ENCODE measurements around the gene AGPAT2. TPM values are rescaled to one million over a fixed set of nuclear protein-coding genes. Genes with fewer than 3 reads are reported as not detected.
A peak's percentile ranks its signal among the peaks of the same experiment; 100 is the strongest.
"Not testable (repeated sequence)": the region's sequence is repeated elsewhere in the genome, so short reads cannot be mapped to it uniquely, and the experiment has no call there.

The AGPAT2 gene
- total RNA-seq, 1 donor from 2014 or later = 19.0 TPM

GRCh38 chr9:136644343-136644592, 43.0 kb downstream of the AGPAT2 start:
- Mint-ChIP-seq H3K27ac (ENCODE audit: unreplicated experiment) (no peak overlapping the region), H3K9me3 (no peaks in the 10 kb centered on the region), H3K4me3 (no peak overlapping the region), H3K27me3 (ENCODE audit: low read depth) (no peaks in the 10 kb centered on the region), H3K36me3 (ENCODE audit: low read depth) (no peaks in the 10 kb centered on the region), H3K4me1 (peaks cover 25% of the 10 kb centered on the region)
- DNase-seq (ENCODE audit: low read depth, low spot score) = no peak
- TF ChIP-seq CTCF (conservative IDR thresholded peaks at IDR 0.05) = no peak

DNA sequence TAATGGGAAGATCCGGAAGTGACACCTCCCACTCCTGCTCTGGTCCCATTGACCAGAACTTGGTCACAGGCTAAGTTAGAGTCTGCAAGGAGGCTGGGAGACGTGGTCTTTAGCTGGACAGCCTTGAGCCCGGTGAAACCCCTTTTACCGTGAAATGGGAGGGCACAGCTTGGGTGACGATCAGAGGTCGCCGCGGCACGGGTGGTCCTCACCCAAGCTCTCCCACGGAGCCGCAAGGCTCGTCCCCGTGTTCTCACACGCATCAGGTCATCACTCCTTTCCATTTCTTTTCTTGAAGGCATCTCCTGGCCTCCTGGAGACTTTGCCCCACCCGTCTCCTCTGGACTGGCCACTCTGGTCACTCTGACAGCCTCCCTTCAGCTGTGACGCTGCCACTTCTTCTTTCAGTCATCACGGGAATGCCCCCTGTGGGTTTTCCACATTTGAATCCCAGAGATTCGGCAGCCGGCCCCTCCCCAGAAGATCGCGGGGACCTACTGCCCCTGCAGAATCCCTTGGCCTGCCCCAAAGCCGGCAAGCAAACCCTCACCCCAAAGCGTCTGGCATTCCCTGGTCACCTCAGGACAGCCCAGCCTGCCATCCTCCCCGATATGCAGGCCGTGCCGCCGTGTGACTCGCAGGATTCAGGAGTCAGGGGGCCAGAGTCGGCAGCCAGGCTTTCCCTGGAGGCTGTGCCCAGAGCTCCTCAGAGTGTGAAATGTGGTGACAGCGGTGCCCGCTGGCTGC, 43.5 kb downstream of the AGPAT2 start:
- no peak for DNase-seq (ENCODE audit: low read depth, low spot score)
- Mint-ChIP-seq H3K4me1 (peaks cover 23% of the 10 kb centered on the region), H3K9me3 (no peaks in the 10 kb centered on the region), H3K4me3 (no peak overlapping the region), H3K27ac (ENCODE audit: unreplicated experiment) (peak overlapping the region; percentile 12), H3K27me3 (ENCODE audit: low read depth) (no peaks in the 10 kb centered on the region), H3K36me3 (ENCODE audit: low read depth) (no peaks in the 10 kb centered on the region)
- TF ChIP-seq CTCF (conservative IDR thresholded peaks at IDR 0.05) = no peak

GRCh38 chr9:136642439-136642921, 44.8 kb downstream of the AGPAT2 start:
- Mint-ChIP-seq H3K27me3 (ENCODE audit: low read depth) (no peaks in the 10 kb centered on the region), H3K27ac (ENCODE audit: unreplicated experiment) (no peak overlapping the region), H3K36me3 (ENCODE audit: low read depth) (no peaks in the 10 kb centered on the region), H3K4me3 (no peak overlapping the region), H3K4me1 (peaks cover 20% of the 10 kb centered on the region), H3K9me3 (no peaks in the 10 kb centered on the region)
- no peak for DNase-seq (ENCODE audit: low read depth, low spot score)
- no peak for TF ChIP-seq CTCF (conservative IDR thresholded peaks at IDR 0.05)

DNA sequence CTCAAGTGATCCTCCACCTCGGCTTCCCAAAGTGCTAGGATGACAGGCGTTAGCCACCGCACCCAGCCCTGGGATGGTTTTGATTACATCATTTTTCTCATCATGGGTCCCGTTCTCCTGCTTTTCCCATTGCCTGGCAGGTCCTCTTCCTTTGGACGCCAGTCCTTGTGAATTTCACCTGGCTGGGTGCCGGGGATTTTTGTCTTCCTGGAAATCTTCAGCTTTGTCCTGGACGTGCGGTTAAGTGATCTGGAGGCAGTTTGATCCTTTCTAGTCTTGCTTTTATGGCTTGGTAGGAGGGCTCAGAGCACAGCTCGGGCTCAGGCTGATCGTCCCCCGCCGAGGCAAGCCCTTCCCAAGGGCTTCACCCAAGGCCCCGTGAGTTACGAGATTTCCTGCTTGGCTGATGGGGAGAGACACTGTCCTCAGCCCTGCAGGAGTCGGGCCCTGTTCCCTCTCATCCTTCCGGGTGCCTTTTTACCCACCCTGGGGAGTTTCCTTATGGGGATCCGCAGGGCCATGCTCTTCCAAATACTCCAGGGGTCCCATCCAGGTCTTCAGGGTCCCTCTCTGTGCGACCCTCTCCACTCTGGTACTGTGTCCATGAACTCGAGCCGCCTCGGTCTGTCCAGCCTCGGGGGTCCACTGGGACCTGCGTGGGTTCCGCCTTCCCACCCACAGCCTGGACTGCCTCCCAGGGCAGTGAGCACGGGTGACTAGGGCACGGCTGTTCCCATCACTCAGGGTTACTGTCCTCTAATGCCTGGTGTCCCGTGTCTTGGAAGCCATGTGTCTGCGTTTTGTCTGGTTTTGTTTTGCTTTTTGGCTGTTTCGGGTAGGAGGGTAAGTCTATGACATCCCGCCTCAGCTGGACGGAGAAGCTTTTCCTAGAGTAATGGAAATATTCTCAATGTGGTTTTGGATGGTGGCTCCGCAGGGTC, 46.8 kb downstream of the AGPAT2 start:
- no peak for TF ChIP-seq CTCF (conservative IDR thresholded peaks at IDR 0.05)
- no peaks in the 10 kb centered on the region for H3K9me3 Mint-ChIP-seq
- no peaks in the 10 kb centered on the region for H3K27me3 Mint-ChIP-seq (ENCODE audit: low read depth)
- no peak overlapping the region for H3K27ac Mint-ChIP-seq (ENCODE audit: unreplicated experiment)
- no peaks in the 10 kb centered on the region for H3K36me3 Mint-ChIP-seq (ENCODE audit: low read depth)
- DNase-seq (ENCODE audit: low read depth, low spot score) = no peak
- H3K4me3 Mint-ChIP-seq = no peak overlapping the region
- peaks cover 20% of the 10 kb centered on the region for H3K4me1 Mint-ChIP-seq

GRCh38 chr9:136634904-136635303, 52.4 kb downstream of the AGPAT2 start:
- no peak for DNase-seq (ENCODE audit: low read depth, low spot score)
- no peak for TF ChIP-seq CTCF (conservative IDR thresholded peaks at IDR 0.05)
- H3K4me3 Mint-ChIP-seq = no peak overlapping the region
- no peaks in the 10 kb centered on the region for H3K27me3 Mint-ChIP-seq (ENCODE audit: low read depth)
- H3K36me3 Mint-ChIP-seq (ENCODE audit: low read depth) = no peaks in the 10 kb centered on the region
- H3K27ac Mint-ChIP-seq (ENCODE audit: unreplicated experiment) = no peak overlapping the region
- H3K9me3 Mint-ChIP-seq = no peaks in the 10 kb centered on the region
- no peaks in the 10 kb centered on the region for H3K4me1 Mint-ChIP-seq

DNA sequence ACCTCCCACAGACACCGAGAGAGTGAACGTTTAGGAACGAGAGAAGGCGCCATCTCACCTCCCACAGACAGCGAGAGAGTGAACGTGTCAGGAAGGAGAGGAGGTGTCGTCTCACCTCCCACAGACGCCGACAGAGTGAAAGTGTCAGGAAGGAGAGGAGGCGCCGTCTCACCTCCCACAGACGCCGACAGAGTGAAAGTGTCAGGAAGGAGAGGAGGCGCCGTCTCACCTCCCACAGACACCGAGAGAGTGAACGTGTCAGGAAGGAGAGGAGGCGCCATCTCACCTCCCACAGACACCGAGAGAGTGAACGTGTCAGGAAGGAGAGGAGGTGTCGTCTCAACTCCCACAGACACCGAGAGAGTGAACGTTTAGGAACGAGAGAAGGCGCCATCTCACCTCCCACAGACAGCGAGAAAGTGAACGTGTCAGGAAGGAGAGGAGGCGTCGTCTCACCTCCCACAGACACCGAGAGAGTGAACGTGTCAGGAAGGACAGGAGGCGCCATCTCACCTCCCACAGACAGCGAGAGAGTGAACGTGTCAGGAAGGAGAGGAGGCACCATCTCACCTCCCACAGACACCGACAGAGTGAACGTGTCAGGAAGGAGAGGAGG, 54.7 kb downstream of the AGPAT2 start:
- not testable (repeated sequence) for H3K9me3 Mint-ChIP-seq; H3K4me3 Mint-ChIP-seq; H3K27me3 Mint-ChIP-seq (ENCODE audit: low read depth); H3K4me1 Mint-ChIP-seq; H3K36me3 Mint-ChIP-seq (ENCODE audit: low read depth); DNase-seq (ENCODE audit: low read depth, low spot score); H3K27ac Mint-ChIP-seq (ENCODE audit: unreplicated experiment)

DNA sequence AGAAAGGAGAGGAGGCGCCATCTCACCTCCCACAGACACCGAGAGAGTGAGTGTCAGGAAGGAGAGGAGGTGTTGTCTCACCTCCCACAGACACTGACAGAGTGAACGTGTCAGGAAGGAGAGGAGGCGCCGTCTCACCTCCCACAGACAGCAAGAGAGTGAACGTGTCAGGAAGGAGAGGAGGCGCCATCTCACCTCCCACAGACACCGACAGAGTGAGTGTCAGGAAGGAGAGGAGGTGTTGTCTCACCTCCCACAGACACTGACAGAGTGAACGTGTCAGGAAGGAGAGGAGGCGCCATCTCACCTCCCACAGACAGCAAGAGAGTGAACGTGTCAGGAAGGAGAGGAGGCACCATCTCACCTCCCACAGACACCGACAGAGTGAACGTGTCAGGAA, 55.2 kb downstream of the AGPAT2 start:
- DNase-seq (ENCODE audit: low read depth, low spot score); H3K4me1 Mint-ChIP-seq; H3K4me3 Mint-ChIP-seq; H3K27ac Mint-ChIP-seq (ENCODE audit: unreplicated experiment); H3K27me3 Mint-ChIP-seq (ENCODE audit: low read depth); H3K9me3 Mint-ChIP-seq; H3K36me3 Mint-ChIP-seq (ENCODE audit: low read depth): not testable (repeated sequence)

Measured in neural crest cell (in vitro differentiated cells).